WTC11 (cell line): Measurements from ENCODE around the gene NFIL3.

Experiments used
- FOXJ3 ChIP-seq: sonication (generic); formaldehyde crosslinking; IDR thresholded peaks from 2 replicates; pipeline ENCODE4 v1.9.0; 2021; ENCODE audit warnings: missing genetic modification reagents, mild to moderate bottlenecking, borderline replicate concordance
- NFATC4 ChIP-seq: fragments of 250-450 bp; sonication (Bioruptor Pico); IDR thresholded peaks from 2 replicates; pipeline ENCODE4 v1.9.0; 2021; ENCODE audit warnings: mild to moderate bottlenecking
- RELA ChIP-seq: sonication (generic); formaldehyde crosslinking; IDR thresholded peaks from 2 replicates; pipeline ENCODE4 v1.8.1; 2022; ENCODE audit warnings: missing genetic modification reagents, mild to moderate bottlenecking, borderline replicate concordance
- SMAD4 ChIP-seq: sonication (generic); formaldehyde crosslinking; IDR thresholded peaks from 2 replicates; pipeline ENCODE4 v1.8.0; 2022; ENCODE audit warnings: mild to moderate bottlenecking, missing genetic modification reagents
- ZNF121 ChIP-seq: sonication (generic); formaldehyde crosslinking; IDR thresholded peaks from 2 replicates; pipeline ENCODE4 v1.8.0; 2023; ENCODE audit warnings: missing genetic modification reagents
- ZNF219 ChIP-seq: sonication (generic); formaldehyde crosslinking; IDR thresholded peaks from 2 replicates; pipeline ENCODE4 v1.8.0; 2023; ENCODE audit warnings: missing genetic modification reagents, mild to moderate bottlenecking, borderline replicate concordance
- TF ChIP-seq, protein P1 (sequence below): fragments of 200-600 bp; IDR thresholded peaks from 2 replicates; pipeline ENCODE4 v1.8.0; 2022; ENCODE audit warnings: antibody characterized with exemption
- TF ChIP-seq, protein P2 (sequence below): sonication (generic); formaldehyde crosslinking; IDR thresholded peaks from 2 replicates; pipeline ENCODE4 v1.8.1; 2023; ENCODE audit warnings: mild to moderate bottlenecking, missing genetic modification reagents
- TF ChIP-seq, protein P3 (sequence below): sonication (generic); formaldehyde crosslinking; IDR thresholded peaks from 2 replicates; pipeline ENCODE4 v1.8.1; 2022; ENCODE audit warnings: mild to moderate bottlenecking, missing genetic modification reagents, moderate library complexity, borderline replicate concordance

DNA sequence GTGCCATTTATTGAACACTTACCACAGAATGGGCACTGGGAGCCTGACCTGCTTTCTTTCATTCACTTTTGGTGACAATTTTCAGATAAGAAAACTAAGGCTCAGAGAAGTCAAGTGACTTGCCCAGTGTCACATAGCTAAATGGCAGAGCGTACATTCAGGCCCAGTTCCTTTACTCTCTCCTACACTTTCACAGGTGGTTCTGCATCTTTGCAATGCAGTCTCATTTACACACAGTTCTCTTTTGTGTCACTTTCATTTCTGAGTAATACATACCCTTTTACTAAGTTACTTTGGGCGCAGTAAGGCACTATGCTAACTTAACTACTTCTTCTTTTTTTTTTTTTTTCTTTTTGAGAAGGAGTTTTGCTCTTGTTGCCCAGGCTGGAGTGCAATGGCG, 8.3 kb downstream of the NFIL3 start:
- TF ChIP-seq, protein P1, sequence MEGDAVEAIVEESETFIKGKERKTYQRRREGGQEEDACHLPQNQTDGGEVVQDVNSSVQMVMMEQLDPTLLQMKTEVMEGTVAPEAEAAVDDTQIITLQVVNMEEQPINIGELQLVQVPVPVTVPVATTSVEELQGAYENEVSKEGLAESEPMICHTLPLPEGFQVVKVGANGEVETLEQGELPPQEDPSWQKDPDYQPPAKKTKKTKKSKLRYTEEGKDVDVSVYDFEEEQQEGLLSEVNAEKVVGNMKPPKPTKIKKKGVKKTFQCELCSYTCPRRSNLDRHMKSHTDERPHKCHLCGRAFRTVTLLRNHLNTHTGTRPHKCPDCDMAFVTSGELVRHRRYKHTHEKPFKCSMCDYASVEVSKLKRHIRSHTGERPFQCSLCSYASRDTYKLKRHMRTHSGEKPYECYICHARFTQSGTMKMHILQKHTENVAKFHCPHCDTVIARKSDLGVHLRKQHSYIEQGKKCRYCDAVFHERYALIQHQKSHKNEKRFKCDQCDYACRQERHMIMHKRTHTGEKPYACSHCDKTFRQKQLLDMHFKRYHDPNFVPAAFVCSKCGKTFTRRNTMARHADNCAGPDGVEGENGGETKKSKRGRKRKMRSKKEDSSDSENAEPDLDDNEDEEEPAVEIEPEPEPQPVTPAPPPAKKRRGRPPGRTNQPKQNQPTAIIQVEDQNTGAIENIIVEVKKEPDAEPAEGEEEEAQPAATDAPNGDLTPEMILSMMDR: no peak
- TF ChIP-seq SMAD4 (no peak), ZNF121 (no peak), ZNF219 (CRISPR knock-in tag) (no peak), RELA (CRISPR knock-in tag) (no peak), FOXJ3 (CRISPR knock-in tag) (no peak), NFATC4 (CRISPR knock-in tag) (no peak)
- TF ChIP-seq, protein P2, sequence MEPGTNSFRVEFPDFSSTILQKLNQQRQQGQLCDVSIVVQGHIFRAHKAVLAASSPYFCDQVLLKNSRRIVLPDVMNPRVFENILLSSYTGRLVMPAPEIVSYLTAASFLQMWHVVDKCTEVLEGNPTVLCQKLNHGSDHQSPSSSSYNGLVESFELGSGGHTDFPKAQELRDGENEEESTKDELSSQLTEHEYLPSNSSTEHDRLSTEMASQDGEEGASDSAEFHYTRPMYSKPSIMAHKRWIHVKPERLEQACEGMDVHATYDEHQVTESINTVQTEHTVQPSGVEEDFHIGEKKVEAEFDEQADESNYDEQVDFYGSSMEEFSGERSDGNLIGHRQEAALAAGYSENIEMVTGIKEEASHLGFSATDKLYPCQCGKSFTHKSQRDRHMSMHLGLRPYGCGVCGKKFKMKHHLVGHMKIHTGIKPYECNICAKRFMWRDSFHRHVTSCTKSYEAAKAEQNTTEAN (CRISPR knock-in tag): no peak
- TF ChIP-seq, protein P3, sequence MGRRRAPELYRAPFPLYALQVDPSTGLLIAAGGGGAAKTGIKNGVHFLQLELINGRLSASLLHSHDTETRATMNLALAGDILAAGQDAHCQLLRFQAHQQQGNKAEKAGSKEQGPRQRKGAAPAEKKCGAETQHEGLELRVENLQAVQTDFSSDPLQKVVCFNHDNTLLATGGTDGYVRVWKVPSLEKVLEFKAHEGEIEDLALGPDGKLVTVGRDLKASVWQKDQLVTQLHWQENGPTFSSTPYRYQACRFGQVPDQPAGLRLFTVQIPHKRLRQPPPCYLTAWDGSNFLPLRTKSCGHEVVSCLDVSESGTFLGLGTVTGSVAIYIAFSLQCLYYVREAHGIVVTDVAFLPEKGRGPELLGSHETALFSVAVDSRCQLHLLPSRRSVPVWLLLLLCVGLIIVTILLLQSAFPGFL (CRISPR knock-in tag): no peak
